CD4-positive, CD25-positive, alpha-beta regulatory T cell (primary cell): ENCODE measurements around the gene FBLL1. TPM values are rescaled to one million over a fixed set of nuclear protein-coding genes. Genes with fewer than 3 reads are reported as not detected.
"Not testable (repeated sequence)": the region's sequence is repeated elsewhere in the genome, so short reads cannot be mapped to it uniquely, and the experiment has no call there.

ENCODE experiments used
- ATAC-seq, 2 donors: fragments of 150-1000 bp; cut with Tn5 transposase; one replicate each; pipeline ENCODE4 v1.10.0; 2021; ENCODE audit warnings: low read depth in 2 of 2, moderate number of reproducible peaks in 2 of 2, moderate library complexity in 1 of 2
- DNase-seq, 3 donors: peaks; one replicate each; pipeline versions ENCODE4 v3.0.0 to v3.0.0-alpha.2; 2012 to 2022; ENCODE audit warnings: mixed read lengths in 1 of 3
- H3K27ac ChIP-seq: one replicate; pipeline ENCODE4 v1.7.0; 2013; ENCODE audit warnings: mild to moderate bottlenecking, low read length; ENCODE audit not compliant: insufficient read depth, poor library complexity, severe bottlenecking
- H3K27me3 ChIP-seq: one replicate; pipeline ENCODE4 v1.7.0; 2013; ENCODE audit warnings: low read length; ENCODE audit not compliant: control insufficient read depth, insufficient read depth
- H3K36me3 ChIP-seq: one replicate; pipeline ENCODE4 v1.7.0; 2013; ENCODE audit warnings: mild to moderate bottlenecking, low read length, moderate library complexity; ENCODE audit not compliant: control insufficient read depth, insufficient read depth
- H3K4me1 ChIP-seq: 2 replicates; pipeline ENCODE4 v1.7.0; 2013; ENCODE audit warnings: mild to moderate bottlenecking, low read length; ENCODE audit not compliant: insufficient read depth, control insufficient read depth, poor library complexity, severe bottlenecking
- H3K4me3 ChIP-seq: one replicate; pipeline ENCODE4 v1.7.0; 2013; ENCODE audit warnings: low read depth, mild to moderate bottlenecking, low read length, moderate library complexity
- H3K9me3 ChIP-seq, 2 experiments: 1 replicate in 1 of 2; 2 replicates in 1 of 2; pipeline ENCODE4 v1.7.0; 2013; ENCODE audit warnings: low read length in 2 of 2, mild to moderate bottlenecking in 1 of 2, moderate library complexity in 1 of 2; ENCODE audit not compliant: control insufficient read depth in 2 of 2
- H3K27ac Mint-ChIP-seq, 3 donors: one replicate each; pipeline ENCODE4 v1.8.0; 2020 to 2022; ENCODE audit warnings: mild to moderate bottlenecking in 3 of 3, mixed read lengths in 3 of 3, moderate library complexity in 2 of 3
- H3K27me3 Mint-ChIP-seq: one replicate; pipeline ENCODE4 v1.8.0; 2022; ENCODE audit warnings: mild to moderate bottlenecking, mixed read lengths
- H3K36me3 Mint-ChIP-seq: one replicate; pipeline ENCODE4 v1.8.0; 2020; ENCODE audit warnings: mixed read lengths
- H3K4me1 Mint-ChIP-seq, 4 donors: one replicate each; pipeline ENCODE4 v1.8.0; 2020 to 2022; ENCODE audit warnings: mixed read lengths in 4 of 4, mild to moderate bottlenecking in 1 of 4
- H3K4me3 Mint-ChIP-seq, 4 donors: one replicate each; pipeline ENCODE4 v1.8.0; 2020 to 2022; ENCODE audit warnings: mild to moderate bottlenecking in 4 of 4, mixed read lengths in 4 of 4, moderate library complexity in 3 of 4
- H3K9me3 Mint-ChIP-seq, 7 donors: one replicate each; pipeline ENCODE4 v1.8.0; 2020 to 2022; ENCODE audit warnings: mixed read lengths in 7 of 7, mild to moderate bottlenecking in 3 of 7, moderate library complexity in 2 of 7
- polyA plus RNA-seq, 4 donors: library from polyadenylated mRNA; unstranded; fragments of 300-500 nt; fragmentation: Illumina TruSeq; gene quantifications; one replicate each; pipeline ENCODE4 v1.2.3, GENCODE V29; 2021
- total RNA-seq: library from RNA; stranded (reverse); gene quantifications from one replicate; pipeline ENCODE4 v1.2.3, GENCODE V29; 2022

The FBLL1 gene
- total and polyA plus RNA-seq, 5 donors from 2014 or later: not detected

DNA sequence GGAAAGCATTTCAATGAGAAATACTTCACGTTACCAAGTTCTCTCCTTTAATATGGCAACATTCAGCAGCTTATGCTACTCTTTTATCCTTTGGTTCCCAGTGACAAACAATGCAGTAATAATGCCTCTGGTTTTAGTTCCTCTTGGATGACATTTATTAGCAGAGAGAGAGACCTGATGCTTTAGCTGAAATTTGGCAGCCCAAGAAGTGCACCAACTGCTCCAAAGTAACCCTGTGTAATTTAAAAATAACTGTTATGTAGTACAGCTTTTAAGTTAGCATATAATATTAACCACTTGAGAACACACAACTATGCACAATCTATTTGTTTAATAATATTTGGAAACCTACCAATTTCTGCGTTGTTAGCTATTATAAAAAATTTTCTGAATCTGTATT lies 28.3 kb downstream of the FBLL1 start:
- Histone ChIP-seq H3K27ac (no peak overlapping the region), H3K36me3 (peaks cover 70% of the 10 kb centered on the region), H3K4me1 (no peaks in the 10 kb centered on the region), H3K27me3 (no peaks in the 10 kb centered on the region), H3K4me3 (no peak overlapping the region), H3K9me3 (no peaks in the 10 kb centered on the region)
- H3K27ac Mint-ChIP-seq: no peak overlapping the region
- no peak for ATAC-seq
- H3K36me3 Mint-ChIP-seq: peaks cover 54% of the 10 kb centered on the region
- DNase-seq: no peak
- peaks cover 0 to 10% (median 8%) of the 10 kb centered on the region in 4 donors for H3K4me1 Mint-ChIP-seq
- no peaks in the 10 kb centered on the region for H3K9me3 Mint-ChIP-seq
- H3K27me3 Mint-ChIP-seq: no peaks in the 10 kb centered on the region
- no peak overlapping the region for H3K4me3 Mint-ChIP-seq

DNA sequence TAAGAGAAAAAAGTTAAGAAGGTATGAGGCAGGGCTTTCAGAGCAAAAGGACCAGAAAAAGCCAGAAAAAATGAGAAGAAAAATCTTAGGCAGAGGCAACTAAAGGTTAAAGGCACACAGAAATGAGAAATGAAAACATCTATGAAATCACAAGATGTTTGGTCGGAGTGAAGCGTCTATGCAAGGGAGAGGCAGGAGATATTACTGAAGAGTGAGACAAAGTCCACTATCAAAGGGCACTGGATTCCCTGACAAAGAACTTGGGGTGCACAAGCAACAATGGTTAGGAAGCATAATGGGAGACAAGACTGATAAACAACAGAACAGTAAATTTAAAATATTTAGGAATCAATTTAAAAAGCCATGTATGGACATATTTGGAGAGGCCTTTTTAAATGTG lies 33.2 kb downstream of the FBLL1 start:
- ATAC-seq (no peak), DNase-seq (no peak)
- H3K9me3 Mint-ChIP-seq: no peaks in the 10 kb centered on the region
- no peaks in the 10 kb centered on the region for H3K27me3 Mint-ChIP-seq
- Histone ChIP-seq H3K27ac (no peak overlapping the region), H3K27me3 (no peaks in the 10 kb centered on the region), H3K36me3 (peaks cover 70% of the 10 kb centered on the region), H3K4me1 (no peaks in the 10 kb centered on the region), H3K9me3 (no peaks in the 10 kb centered on the region), H3K4me3 (no peak overlapping the region)
- peaks cover 30% of the 10 kb centered on the region for H3K36me3 Mint-ChIP-seq
- peaks cover 5 to 30% (median 10%) of the 10 kb centered on the region in 4 donors for H3K4me1 Mint-ChIP-seq
- no peak overlapping the region for H3K27ac Mint-ChIP-seq
- no peak overlapping the region for H3K4me3 Mint-ChIP-seq

DNA sequence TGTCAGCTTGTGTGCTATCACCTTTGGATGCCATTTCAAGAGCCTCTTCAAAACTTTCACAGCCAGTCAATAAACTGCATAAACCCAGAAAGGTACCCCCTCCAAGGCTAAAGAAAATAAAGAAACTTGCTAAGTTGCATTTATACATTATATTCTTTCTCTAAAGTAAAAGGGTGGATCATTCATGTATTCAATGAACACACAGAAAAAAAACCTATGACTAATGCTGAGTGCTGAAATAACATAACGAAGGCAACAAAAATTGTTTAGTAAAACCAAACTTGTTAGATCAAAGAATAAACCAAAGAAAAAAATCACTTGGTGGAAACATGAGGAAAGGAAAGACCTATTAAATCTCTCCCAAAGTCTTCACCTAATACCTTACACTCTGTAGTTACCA lies 34.9 kb downstream of the FBLL1 start:
- no peak overlapping the region for H3K27ac Mint-ChIP-seq
- Histone ChIP-seq H3K4me1 (no peaks in the 10 kb centered on the region), H3K27ac (no peak overlapping the region), H3K27me3 (no peaks in the 10 kb centered on the region), H3K4me3 (no peak overlapping the region), H3K36me3 (peaks cover 70% of the 10 kb centered on the region), H3K9me3 (no peaks in the 10 kb centered on the region)
- H3K9me3 Mint-ChIP-seq: no peaks in the 10 kb centered on the region
- peaks cover 10 to 39% (median 15%) of the 10 kb centered on the region in 4 donors for H3K4me1 Mint-ChIP-seq
- DNase-seq (no peak), ATAC-seq (no peak)
- H3K4me3 Mint-ChIP-seq: no peak overlapping the region
- H3K27me3 Mint-ChIP-seq: no peaks in the 10 kb centered on the region
- peaks cover 35% of the 10 kb centered on the region for H3K36me3 Mint-ChIP-seq

DNA sequence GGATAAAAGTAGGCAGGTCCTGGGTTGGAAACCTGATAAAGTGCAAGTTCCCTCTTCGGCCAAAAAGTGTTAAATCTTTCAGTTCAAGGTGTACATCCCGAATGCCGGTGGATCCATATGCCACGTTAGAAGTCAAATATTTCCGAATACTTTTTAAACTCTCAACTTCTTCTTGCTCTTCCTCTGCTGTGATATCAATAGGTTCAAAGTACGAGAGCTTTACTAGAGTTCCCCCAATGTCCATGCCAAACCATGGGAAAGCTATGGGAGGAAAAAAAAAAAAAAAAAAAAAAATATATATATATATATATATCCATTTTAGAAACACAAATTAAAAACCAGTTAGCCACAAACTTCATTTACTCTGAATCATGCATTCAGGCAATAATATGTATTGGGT lies 39.6 kb downstream of the FBLL1 start:
- Mint-ChIP-seq H3K4me1 (peaks cover 21 to 28% (median 25%) of the 10 kb centered on the region in 4 donors), H3K27ac (no peak overlapping the region), H3K27me3 (no peaks in the 10 kb centered on the region), H3K4me3 (no peak overlapping the region), H3K9me3 (no peaks in the 10 kb centered on the region), H3K36me3 (peaks cover 24% of the 10 kb centered on the region)
- no peak overlapping the region for H3K27ac ChIP-seq
- DNase-seq (no peak), ATAC-seq (no peak)
- no peaks in the 10 kb centered on the region for H3K9me3 ChIP-seq
- H3K4me1 ChIP-seq: no peaks in the 10 kb centered on the region
- no peak overlapping the region for H3K4me3 ChIP-seq
- no peaks in the 10 kb centered on the region for H3K27me3 ChIP-seq
- peaks cover 39% of the 10 kb centered on the region for H3K36me3 ChIP-seq

GRCh38 chr5:168570490-168571328 lies 41.6 kb downstream of the FBLL1 start:
- H3K36me3 ChIP-seq: peaks cover 29% of the 10 kb centered on the region
- DNase-seq (no peak), ATAC-seq (no peak)
- H3K4me3 ChIP-seq: no peak overlapping the region
- peaks cover 24% of the 10 kb centered on the region for H3K36me3 Mint-ChIP-seq
- no peak overlapping the region for H3K27ac Mint-ChIP-seq
- H3K4me1 Mint-ChIP-seq: peaks cover 21 to 36% (median 31%) of the 10 kb centered on the region in 4 donors
- H3K9me3 ChIP-seq: no peaks in the 10 kb centered on the region
- H3K9me3 Mint-ChIP-seq: no peaks in the 10 kb centered on the region
- no peaks in the 10 kb centered on the region for H3K27me3 Mint-ChIP-seq
- H3K4me3 Mint-ChIP-seq: no peak overlapping the region
- no peaks in the 10 kb centered on the region for H3K4me1 ChIP-seq
- H3K27ac ChIP-seq: no peak overlapping the region
- H3K27me3 ChIP-seq: no peaks in the 10 kb centered on the region

DNA sequence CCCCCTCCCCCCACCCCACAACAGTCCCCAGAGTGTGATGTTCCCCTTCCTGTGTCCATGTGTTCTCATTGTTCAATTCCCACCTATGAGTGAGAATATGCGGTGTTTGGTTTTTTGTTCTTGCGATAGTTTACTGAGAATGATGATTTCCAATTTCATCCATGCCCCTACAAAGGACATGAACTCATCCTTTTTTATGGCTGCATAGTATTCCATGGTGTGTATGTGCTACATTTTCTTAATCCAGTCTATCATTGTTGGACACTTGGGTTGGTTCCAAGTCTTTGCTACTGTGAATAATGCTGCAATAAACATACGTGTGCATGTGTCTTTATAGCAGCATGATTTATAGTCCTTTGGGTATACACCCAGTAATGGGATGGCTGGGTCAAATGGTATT lies 44.6 kb downstream of the FBLL1 start:
- peaks cover 20% of the 10 kb centered on the region for H3K4me1 ChIP-seq
- not testable (repeated sequence) for H3K4me3 ChIP-seq, H3K27me3 ChIP-seq, H3K27ac ChIP-seq, ATAC-seq, H3K27me3 Mint-ChIP-seq, H3K9me3 Mint-ChIP-seq, H3K36me3 ChIP-seq, H3K27ac Mint-ChIP-seq, H3K4me3 Mint-ChIP-seq, DNase-seq, H3K9me3 ChIP-seq
- Mint-ChIP-seq H3K36me3 (peaks cover 14% of the 10 kb centered on the region), H3K4me1 (peaks cover 28 to 54% (median 45%) of the 10 kb centered on the region in 4 donors)

DNA sequence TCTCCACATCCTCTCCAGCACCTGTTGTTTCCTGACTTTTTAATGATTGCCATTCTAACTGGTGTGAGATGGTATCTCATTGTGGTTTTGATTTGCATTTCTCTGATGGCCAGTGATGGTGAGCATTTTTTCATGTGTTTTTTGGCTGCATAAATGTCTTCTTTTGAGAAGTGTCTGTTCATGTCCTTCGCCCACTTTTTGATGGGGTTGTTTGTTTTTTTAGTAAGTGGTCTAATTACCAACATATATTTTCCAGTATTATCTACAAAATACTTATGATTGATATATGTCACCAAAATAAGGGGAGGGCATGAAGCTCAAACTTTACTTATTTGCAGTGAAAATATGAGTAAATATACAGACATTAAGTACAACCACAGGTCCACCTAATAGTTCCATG lies 45.1 kb downstream of the FBLL1 start:
- Mint-ChIP-seq H3K4me3 (peak overlapping the region in 1 of 4 donors; percentile 52), H3K36me3 (peaks cover 12% of the 10 kb centered on the region), H3K4me1 (peaks cover 28 to 54% (median 45%) of the 10 kb centered on the region in 4 donors)
- not testable (repeated sequence) for H3K27ac Mint-ChIP-seq, H3K27ac ChIP-seq, H3K4me3 ChIP-seq, H3K9me3 ChIP-seq, H3K9me3 Mint-ChIP-seq, H3K27me3 Mint-ChIP-seq, ATAC-seq, H3K27me3 ChIP-seq, H3K36me3 ChIP-seq, DNase-seq
- H3K4me1 ChIP-seq: peaks cover 23% of the 10 kb centered on the region
